ENCODE data around the gene AMN. TPM values are rescaled to one million over a fixed set of nuclear protein-coding genes. Genes with fewer than 3 reads are reported as not detected.

Gene AMN
- total RNA-seq, 1 donor from 2014 or later: 0.30 TPM

DNA sequence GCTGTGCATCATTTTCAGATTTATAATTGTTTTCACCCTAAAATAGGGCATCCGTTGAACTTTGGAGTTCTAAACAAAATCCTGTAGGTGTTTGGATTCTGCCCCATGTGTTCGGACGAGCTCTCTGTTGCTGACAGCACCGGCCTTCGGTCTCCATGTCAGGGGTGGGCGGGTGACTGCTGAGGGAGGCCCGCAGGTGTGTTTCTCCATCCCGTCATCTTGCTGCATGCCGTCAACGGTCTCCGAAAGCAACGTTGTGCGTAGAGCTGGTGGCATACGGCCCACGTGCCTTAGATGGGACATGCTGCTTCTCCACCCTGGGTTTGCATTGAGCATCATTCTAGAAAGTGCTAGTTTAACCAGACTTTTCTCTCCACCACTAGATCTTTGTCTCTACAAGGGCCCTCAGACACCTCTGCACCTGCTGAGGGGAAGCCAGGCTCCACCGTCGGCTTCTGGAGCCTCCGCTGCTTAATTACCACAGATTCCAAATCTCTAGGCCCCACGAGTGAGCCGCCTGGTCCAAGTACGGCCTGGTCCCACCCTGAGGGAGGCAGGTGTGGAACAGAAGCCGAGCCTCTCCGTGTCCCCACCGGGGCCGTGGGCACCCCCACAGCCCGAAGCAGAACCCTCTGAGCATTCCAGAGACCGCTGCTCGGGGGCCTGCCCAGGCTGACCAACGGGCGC, 15.7 kb upstream of the AMN start:
- Mint-ChIP-seq H3K27ac (ENCODE audit: unreplicated experiment) (no peak overlapping the region), H3K27me3 (ENCODE audit: low read depth) (no peaks in the 10 kb centered on the region), H3K4me3 (ENCODE audit: unreplicated experiment) (no peak overlapping the region), H3K36me3 (ENCODE audit: low read depth) (peaks cover 13% of the 10 kb centered on the region), H3K4me1 (ENCODE audit: low read depth) (no peaks in the 10 kb centered on the region), H3K9me3 (ENCODE audit: low read depth) (no peaks in the 10 kb centered on the region)
- peak; percentile 70 for DNase-seq (ENCODE audit: low spot score)
- TF ChIP-seq, protein P1, sequence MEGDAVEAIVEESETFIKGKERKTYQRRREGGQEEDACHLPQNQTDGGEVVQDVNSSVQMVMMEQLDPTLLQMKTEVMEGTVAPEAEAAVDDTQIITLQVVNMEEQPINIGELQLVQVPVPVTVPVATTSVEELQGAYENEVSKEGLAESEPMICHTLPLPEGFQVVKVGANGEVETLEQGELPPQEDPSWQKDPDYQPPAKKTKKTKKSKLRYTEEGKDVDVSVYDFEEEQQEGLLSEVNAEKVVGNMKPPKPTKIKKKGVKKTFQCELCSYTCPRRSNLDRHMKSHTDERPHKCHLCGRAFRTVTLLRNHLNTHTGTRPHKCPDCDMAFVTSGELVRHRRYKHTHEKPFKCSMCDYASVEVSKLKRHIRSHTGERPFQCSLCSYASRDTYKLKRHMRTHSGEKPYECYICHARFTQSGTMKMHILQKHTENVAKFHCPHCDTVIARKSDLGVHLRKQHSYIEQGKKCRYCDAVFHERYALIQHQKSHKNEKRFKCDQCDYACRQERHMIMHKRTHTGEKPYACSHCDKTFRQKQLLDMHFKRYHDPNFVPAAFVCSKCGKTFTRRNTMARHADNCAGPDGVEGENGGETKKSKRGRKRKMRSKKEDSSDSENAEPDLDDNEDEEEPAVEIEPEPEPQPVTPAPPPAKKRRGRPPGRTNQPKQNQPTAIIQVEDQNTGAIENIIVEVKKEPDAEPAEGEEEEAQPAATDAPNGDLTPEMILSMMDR (IDR thresholded peaks at IDR 0.05): no peak

DNA sequence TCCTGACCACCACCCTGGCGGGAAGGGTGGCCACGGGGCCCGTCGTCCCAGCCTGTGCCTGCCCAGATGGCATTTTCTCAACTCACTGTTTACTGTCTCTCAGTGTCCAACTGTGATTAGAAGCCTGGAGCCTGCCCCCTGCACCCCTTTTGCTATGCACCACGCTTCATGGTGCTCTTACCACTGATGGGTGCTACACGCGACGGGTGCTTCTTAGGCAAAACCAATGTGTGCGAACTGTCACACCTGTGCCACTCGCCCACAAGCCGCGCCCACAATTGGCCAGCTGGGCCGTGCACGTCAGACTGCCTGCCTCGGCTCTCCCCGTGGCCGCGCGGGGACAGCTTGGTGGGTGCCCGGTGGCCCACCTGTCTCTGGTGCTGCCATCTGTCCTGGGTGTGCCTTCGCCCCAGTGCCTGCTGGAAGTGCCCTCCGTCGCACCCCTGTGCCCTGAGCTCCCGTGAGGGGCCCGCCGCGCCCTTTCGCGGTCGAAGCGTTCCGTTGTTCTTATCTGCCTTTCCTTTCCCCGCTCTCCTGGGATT, 15.1 kb upstream of the AMN start:
- DNase-seq (ENCODE audit: low spot score): peak; percentile 74
- Mint-ChIP-seq H3K4me1 (ENCODE audit: low read depth) (no peaks in the 10 kb centered on the region), H3K27ac (ENCODE audit: unreplicated experiment) (no peak overlapping the region), H3K27me3 (ENCODE audit: low read depth) (no peaks in the 10 kb centered on the region), H3K9me3 (ENCODE audit: low read depth) (no peaks in the 10 kb centered on the region), H3K4me3 (ENCODE audit: unreplicated experiment) (no peak overlapping the region), H3K36me3 (ENCODE audit: low read depth) (peaks cover 13% of the 10 kb centered on the region)
- TF ChIP-seq, protein P1 (IDR thresholded peaks at IDR 0.05): no peak

DNA sequence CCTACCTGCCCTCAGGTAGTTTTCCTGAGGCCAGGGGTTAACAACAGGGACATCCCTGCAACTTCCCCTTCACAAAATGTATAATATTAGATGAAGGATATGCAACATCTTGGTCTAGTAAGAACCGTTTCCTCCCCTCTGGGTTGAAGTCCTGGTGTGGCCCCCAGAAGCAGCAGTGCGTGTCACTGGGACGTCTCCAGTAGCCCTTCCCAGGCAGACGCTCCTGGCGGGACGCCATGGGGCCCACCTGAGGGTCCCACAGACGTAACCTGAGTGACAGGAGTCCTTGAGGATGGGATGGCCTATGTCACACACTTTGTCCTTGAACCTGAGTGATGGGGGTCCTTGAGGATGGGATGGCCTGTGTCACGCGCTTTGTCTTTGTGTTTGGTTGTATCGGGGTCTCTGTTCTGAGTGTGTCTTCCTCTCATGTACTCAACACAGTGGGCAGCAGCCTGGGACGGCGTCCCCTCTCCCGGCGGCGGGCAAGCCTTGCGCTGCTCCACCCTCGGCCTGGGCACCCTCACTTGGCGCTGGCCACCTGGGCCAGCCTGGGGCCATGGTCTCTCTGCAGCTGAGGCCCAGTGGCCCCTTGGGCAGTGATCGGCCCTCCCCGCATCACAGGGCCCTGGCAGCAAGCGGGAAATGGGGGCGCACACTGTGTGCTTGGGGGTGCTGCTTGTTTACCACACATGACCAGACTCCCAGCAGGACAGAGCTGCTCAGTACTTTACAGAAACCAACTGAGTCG, 14.3 kb upstream of the AMN start:
- Mint-ChIP-seq H3K27ac (ENCODE audit: unreplicated experiment) (no peak overlapping the region), H3K36me3 (ENCODE audit: low read depth) (peaks cover 10% of the 10 kb centered on the region), H3K9me3 (ENCODE audit: low read depth) (no peaks in the 10 kb centered on the region), H3K4me3 (ENCODE audit: unreplicated experiment) (no peak overlapping the region), H3K4me1 (ENCODE audit: low read depth) (no peaks in the 10 kb centered on the region), H3K27me3 (ENCODE audit: low read depth) (no peaks in the 10 kb centered on the region)
- DNase-seq (ENCODE audit: low spot score): peak; percentile 75
- TF ChIP-seq, protein P1 (IDR thresholded peaks at IDR 0.05): no peak

DNA sequence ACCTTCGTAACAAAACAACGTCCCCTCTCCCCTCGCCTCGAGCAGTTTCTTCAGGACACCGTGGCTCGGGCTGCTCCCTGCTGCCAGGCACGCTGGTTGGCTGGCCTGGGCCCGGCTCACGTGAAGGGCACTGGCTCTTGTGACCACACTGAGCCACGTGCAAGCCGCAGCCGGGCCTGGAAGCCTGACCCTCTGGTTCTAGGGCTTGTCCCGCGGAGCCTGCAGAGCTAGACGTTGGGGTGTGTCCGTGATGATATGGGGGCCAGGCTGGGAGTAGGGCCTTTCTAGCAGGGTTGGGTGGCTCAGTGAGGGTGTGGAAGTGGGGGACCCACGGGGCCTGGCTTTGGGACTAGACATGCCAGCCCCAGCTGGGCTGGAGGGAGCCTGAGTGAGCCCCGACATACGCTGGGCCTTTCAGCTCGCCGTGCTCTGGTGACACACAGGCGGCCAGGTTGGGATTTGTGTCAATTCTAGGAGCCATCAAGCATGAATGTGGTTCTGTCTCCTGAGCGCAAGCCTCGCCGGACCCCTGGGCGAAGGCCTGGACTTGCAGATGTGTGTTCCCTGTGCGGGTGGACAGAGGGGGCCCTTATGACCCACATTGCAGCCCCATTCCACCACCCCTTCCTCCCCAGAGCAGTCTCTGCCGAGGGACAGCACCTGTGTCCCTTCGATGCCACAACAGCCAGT, 13.6 kb upstream of the AMN start:
- no peaks in the 10 kb centered on the region for H3K27me3 Mint-ChIP-seq (ENCODE audit: low read depth)
- no peak overlapping the region for H3K4me3 Mint-ChIP-seq (ENCODE audit: unreplicated experiment)
- DNase-seq (ENCODE audit: low spot score): peak; percentile 94
- peaks cover 7% of the 10 kb centered on the region for H3K36me3 Mint-ChIP-seq (ENCODE audit: low read depth)
- no peaks in the 10 kb centered on the region for H3K4me1 Mint-ChIP-seq (ENCODE audit: low read depth)
- H3K9me3 Mint-ChIP-seq (ENCODE audit: low read depth): no peaks in the 10 kb centered on the region
- TF ChIP-seq, protein P1 (IDR thresholded peaks at IDR 0.05): no peak
- H3K27ac Mint-ChIP-seq (ENCODE audit: unreplicated experiment): no peak overlapping the region

DNA sequence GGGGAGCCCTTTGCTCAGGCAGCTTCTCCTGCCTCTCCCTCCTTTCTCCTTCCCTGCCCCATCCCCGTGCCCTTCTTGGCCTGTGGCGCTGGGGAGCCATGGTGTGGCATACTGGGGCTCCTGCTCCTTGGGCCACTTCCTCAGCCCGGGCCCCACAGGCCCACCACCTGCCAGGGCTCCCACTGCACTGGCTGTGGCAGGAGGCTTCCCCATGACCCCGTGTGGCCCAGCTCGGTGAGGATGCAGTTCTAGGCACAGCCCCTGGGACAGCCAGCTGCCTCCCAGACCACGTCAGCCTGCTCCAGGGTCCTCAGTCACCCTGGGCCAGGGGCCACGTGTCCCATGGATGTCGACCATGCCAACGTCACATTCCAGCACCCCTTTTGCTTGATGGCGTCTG, 13.0 kb upstream of the AMN start:
- Mint-ChIP-seq H3K4me3 (ENCODE audit: unreplicated experiment) (no peak overlapping the region), H3K9me3 (ENCODE audit: low read depth) (no peaks in the 10 kb centered on the region), H3K36me3 (ENCODE audit: low read depth) (peaks cover 7% of the 10 kb centered on the region), H3K4me1 (ENCODE audit: low read depth) (no peaks in the 10 kb centered on the region), H3K27me3 (ENCODE audit: low read depth) (no peaks in the 10 kb centered on the region), H3K27ac (ENCODE audit: unreplicated experiment) (no peak overlapping the region)
- TF ChIP-seq, protein P1 (IDR thresholded peaks at IDR 0.05): no peak
- peak; percentile 75 for DNase-seq (ENCODE audit: low spot score)
